ENCODE data around the gene IL1R1. TPM values are rescaled to one million over a fixed set of nuclear protein-coding genes. Genes with fewer than 3 reads are reported as not detected.
A peak's percentile ranks its signal among the peaks of the same experiment; 100 is the strongest.

The IL1R1 gene
- total and polyA plus RNA-seq, 2 of the 4 experiments (the other 2 are of a cell fraction) = 6.5 to 13.8 TPM

- TF ChIP-seq FOS (IDR thresholded peaks at IDR 0.05; ENCODE audit: low read depth, low read length) = no peak
These were observed 31.8 kb upstream of the IL1R1 start (continued) for GRCh38 chr2:102110596-102111334.

GRCh38 chr2:102111823-102112222 lies 30.7 kb upstream of the IL1R1 start:
- Histone ChIP-seq H3K4me1 (ENCODE audit: control insufficient read depth, insufficient read depth, low read length) (peaks cover 28% of the 10 kb centered on the region), H3K14ac (replicated peaks; ENCODE audit: low read depth, low read length) (peak overlapping the region; percentile 50), H4K91ac (ENCODE audit: insufficient read depth, low read depth, low read length) (peak overlapping the region; percentile 19; the same call in 1 of the 2 replicates), H3K4me2 (ENCODE audit: low read depth, low read length) (no peak overlapping the region), H2AK9ac (replicated peaks; ENCODE audit: low read depth, low read length, poor library complexity) (no peak overlapping the region), H2BK15ac (ENCODE audit: low read depth, low read length) (peak overlapping the region; percentile 50; the same call in 1 of the 3 replicates), H2AK5ac (ENCODE audit: low read depth, low read length) (peak overlapping the region; percentile 75), H4K8ac (ENCODE audit: low read depth in 2 of 2, low read length in 2 of 2) (no peak overlapping the region), H3K9ac (ENCODE audit: low read depth, low read length) (no peak overlapping the region), H4K20me1 (ENCODE audit: insufficient read depth, low read length) (no peaks in the 10 kb centered on the region), H3K18ac (ENCODE audit: low read depth, low read length) (peak overlapping the region; percentile 24), H2AFZ (replicated peaks; ENCODE audit: low read length, poor library complexity) (no peak overlapping the region), H3K4me3 (ENCODE audit: insufficient read depth, low read depth, low read length) (no peak overlapping the region), H3K23ac (ENCODE audit: low read depth, low read length) (no peak overlapping the region), H4K5ac (ENCODE audit: low read depth, low read length) (0 out of 2 replicates have a peak overlapping the region, but pooled peaks have one; percentile 62), H3K27me3 (ENCODE audit: control insufficient read depth, insufficient read depth, low read length) (no peaks in the 10 kb centered on the region), H3K4ac (ENCODE audit: low read depth, low read length) (peak overlapping the region; percentile 59), H2BK120ac (ENCODE audit: low read depth, low read length) (peak overlapping the region; percentile 38; the same call in 1 of the 2 replicates), H3K9me3 (ENCODE audit: control insufficient read depth, insufficient read depth, low read length) (no peaks in the 10 kb centered on the region), H2BK5ac (ENCODE audit: low read depth, low read length, poor library complexity, severe bottlenecking) (no peak overlapping the region), H3K56ac (ENCODE audit: extremely low read depth, insufficient read depth, low read length) (no peak overlapping the region), H3K9me1 (ENCODE audit: insufficient read depth, low read length) (peaks cover 7% of the 10 kb centered on the region), H3K36me3 (ENCODE audit: control insufficient read depth, insufficient read depth, low read length) (peaks cover 22% of the 10 kb centered on the region), H3K79me1 (ENCODE audit: low read depth in 1 of 2, low read length in 2 of 2) (peaks cover 5 to 20% of the 10 kb centered on the region in 2 experiments; a peak in 3 of 4 replicates), H3K27ac (ENCODE audit: insufficient read depth, low read length) (no peak overlapping the region), H2BK20ac (ENCODE audit: low read depth, low read length) (0 out of 2 replicates have a peak overlapping the region, but pooled peaks have one; percentile 24)
- ChIA-PET CTCF (interaction anchor here (0.7 kb wide), 1 partner anchor 73 kb away, joined by 3 read pairs; no protein-coding TSS in a partner anchor), POLR2A (ENCODE audit: unreplicated experiment) (no interaction called here)
- DNase-seq (no peak), ATAC-seq (ENCODE audit: low read depth) (peak; percentile 9; the same call in 1 of the 2 replicates)
- no CpG with 5 or more reads among the region's 2 CpGs for WGBS, 2 experiments (ENCODE audit: extremely low coverage in 2 of 2, insufficient read length in 1 of 2)
- dilution Hi-C loops (cut with HindIII; ENCODE audit: low sequenced_read_pairs, unreplicated experiment) (no loop called here), intact Hi-C loops (cut with micrococcal nuclease) (no loop called here), in situ Hi-C loops (cut with MboI; ENCODE audit: low sequenced_read_pairs) (no loop called here)
- BruUV-seq (replicated peaks) = no TSS peak
- TF ChIP-seq USF2 (IDR thresholded peaks at IDR 0.05; ENCODE audit: low read depth, low read length) (no peak), RCOR1 (IDR thresholded peaks at IDR 0.05; ENCODE audit: insufficient replicate concordance, low read length) (no peak), CEBPB (IDR thresholded peaks at IDR 0.05; ENCODE audit: low read depth, low read length) (no peak), MAFK (IDR thresholded peaks at IDR 0.05; ENCODE audit: low read depth, low read length) (no peak), CHD1 (IDR thresholded peaks at IDR 0.05; ENCODE audit: low read depth, low read length) (no peak), ELK1 (IDR thresholded peaks at IDR 0.05; ENCODE audit: borderline replicate concordance, low read depth, low read length) (no peak), POLR2A (IDR thresholded peaks at IDR 0.05; ENCODE audit: low read depth, low read length) (no peak), MXI1 (IDR thresholded peaks at IDR 0.05; ENCODE audit: borderline replicate concordance, low read depth, low read length) (no peak), RFX5 (IDR thresholded peaks at IDR 0.05; ENCODE audit: low read depth, low read length) (no peak), CTCF (conservative IDR thresholded peaks at IDR 0.05; ENCODE audit: low read depth, low read length) (no peak), BHLHE40 (IDR thresholded peaks at IDR 0.05; ENCODE audit: low read depth, low read length) (no peak), RAD21 (IDR thresholded peaks at IDR 0.05; ENCODE audit: low read length) (no peak), FOS (IDR thresholded peaks at IDR 0.05; ENCODE audit: low read depth, low read length) (no peak)

All from IMR-90 (cell line).